HEK293T (cell line): Measurements from ENCODE around the gene BMP6.

Source experiments
- ARNT ChIP-seq: fragments of 450-650 bp; IDR thresholded peaks from 2 replicates; pipeline ENCODE4 v1.6.1; 2017; ENCODE audit warnings: mild to moderate bottlenecking
- ELF4 ChIP-seq: fragments of 450-650 bp; IDR thresholded peaks from 2 replicates; pipeline ENCODE4 v1.6.1; 2017; ENCODE audit warnings: antibody characterized with exemption
- FOXM1 ChIP-seq: fragments of 450-650 bp; IDR thresholded peaks from 2 replicates; pipeline ENCODE4 v1.6.1; 2017; ENCODE audit warnings: mild to moderate bottlenecking, borderline replicate concordance
- NFRKB ChIP-seq: fragments of 450-650 bp; IDR thresholded peaks from 2 replicates; pipeline ENCODE4 v1.6.1; 2016; ENCODE audit warnings: mild to moderate bottlenecking, moderate library complexity
- ZNF384 ChIP-seq: fragments of 450-650 bp; IDR thresholded peaks from 2 replicates; pipeline ENCODE4 v1.6.1; 2016

GRCh38 chr6:7737106-7737505 lies 11.2 kb downstream of the BMP6 start:
- TF ChIP-seq FOXM1 (no peak), NFRKB (no peak), ARNT (no peak), ZNF384 (no peak), ELF4 (no peak)
